PC-3 (cell line): ENCODE results near the gene FYN.

Source experiments
- EZH2 ChIP-seq: fragments of 300-600 bp; sonication (generic); IDR thresholded peaks from one replicate; pipeline ENCODE4 v1.6.1; 2017; ENCODE audit warnings: antibody characterized with exemption, mild to moderate bottlenecking, low read length; ENCODE audit not compliant: unreplicated experiment
- TF ChIP-seq, protein P1 (sequence below): fragments of 300-600 bp; sonication (generic); conservative IDR thresholded peaks from 2 replicates; pipeline ENCODE4 v1.5.1; 2017; ENCODE audit warnings: antibody characterized with exemption, low read depth, mild to moderate bottlenecking, low read length

DNA sequence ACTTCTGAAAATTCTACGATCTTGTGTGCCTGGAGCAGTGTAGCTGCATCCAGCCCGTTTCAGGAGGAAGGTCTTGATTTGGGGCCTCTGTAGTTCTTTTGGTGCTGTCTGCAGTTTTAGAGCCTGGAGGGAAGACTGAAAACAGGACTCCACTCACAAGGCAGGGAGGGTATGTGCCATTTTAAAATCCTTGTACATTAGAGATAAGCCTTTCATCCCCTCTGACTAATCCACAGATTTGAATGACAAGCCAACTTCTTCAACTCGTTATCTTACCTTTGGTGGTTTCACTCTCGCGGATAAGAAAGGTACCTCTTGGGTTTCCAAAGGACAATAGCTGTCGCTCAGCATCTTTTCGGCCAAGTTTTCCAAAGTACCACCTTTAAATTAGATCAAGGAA lies 169.5 kb downstream of the FYN start:
- TF ChIP-seq, protein P1, sequence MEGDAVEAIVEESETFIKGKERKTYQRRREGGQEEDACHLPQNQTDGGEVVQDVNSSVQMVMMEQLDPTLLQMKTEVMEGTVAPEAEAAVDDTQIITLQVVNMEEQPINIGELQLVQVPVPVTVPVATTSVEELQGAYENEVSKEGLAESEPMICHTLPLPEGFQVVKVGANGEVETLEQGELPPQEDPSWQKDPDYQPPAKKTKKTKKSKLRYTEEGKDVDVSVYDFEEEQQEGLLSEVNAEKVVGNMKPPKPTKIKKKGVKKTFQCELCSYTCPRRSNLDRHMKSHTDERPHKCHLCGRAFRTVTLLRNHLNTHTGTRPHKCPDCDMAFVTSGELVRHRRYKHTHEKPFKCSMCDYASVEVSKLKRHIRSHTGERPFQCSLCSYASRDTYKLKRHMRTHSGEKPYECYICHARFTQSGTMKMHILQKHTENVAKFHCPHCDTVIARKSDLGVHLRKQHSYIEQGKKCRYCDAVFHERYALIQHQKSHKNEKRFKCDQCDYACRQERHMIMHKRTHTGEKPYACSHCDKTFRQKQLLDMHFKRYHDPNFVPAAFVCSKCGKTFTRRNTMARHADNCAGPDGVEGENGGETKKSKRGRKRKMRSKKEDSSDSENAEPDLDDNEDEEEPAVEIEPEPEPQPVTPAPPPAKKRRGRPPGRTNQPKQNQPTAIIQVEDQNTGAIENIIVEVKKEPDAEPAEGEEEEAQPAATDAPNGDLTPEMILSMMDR: no peak
- TF ChIP-seq EZH2: no peak
